ENCODE results near the gene BCAS1.

DNA sequence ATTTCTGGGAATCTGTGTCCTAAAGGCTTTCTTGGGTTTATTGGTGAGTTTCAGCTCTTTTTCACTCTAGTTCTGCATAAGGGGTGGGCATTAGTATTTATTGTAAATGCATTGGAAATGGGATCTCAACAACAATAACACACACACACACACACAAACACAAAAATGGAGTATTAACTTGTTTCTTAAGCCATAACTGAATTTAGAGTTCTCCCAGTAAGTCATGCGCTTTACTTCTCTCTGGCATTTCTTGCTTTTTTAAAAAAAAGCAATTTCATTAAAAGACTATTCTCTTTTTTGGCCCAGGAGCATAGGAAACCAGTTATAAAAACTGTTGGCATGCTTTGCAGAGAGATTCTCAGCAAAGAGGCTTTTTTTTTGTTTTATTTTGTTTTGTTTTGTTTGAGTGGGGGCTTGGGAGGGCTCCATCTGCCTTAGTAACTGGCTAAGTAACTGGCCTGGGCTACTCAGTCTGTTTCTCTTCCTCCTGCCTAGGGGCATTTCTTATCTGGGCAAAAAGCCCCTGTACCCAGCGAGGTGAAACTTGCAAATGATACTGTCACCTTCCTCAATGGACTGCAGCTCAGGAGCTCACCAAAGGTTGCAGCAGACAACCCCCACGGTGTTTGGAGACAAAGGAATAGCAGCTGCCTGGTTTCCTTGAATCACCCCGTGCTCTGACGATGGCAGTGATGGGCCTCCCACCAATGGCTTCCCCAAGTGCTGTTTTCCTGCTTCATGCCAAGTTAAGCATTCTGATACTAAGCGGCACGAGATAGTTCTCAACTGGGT is 128.5 kb downstream of the BCAS1 start:
- TF ChIP-seq TEAD4 (IDR thresholded peaks at IDR 0.05) (no peak), EGR1 (IDR thresholded peaks at IDR 0.05) (no peak), EP300 (IDR thresholded peaks at IDR 0.05; ENCODE audit: borderline replicate concordance) (no peak), ZBTB7A (IDR thresholded peaks at IDR 0.05; ENCODE audit: low read depth) (no peak)
- TF ChIP-seq, protein P1, sequence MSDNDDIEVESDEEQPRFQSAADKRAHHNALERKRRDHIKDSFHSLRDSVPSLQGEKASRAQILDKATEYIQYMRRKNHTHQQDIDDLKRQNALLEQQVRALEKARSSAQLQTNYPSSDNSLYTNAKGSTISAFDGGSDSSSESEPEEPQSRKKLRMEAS (IDR thresholded peaks at IDR 0.05) = no peak
